ENCODE results near the gene MID1.
"Not testable (repeated sequence)": the region's sequence is repeated elsewhere in the genome, so short reads cannot be mapped to it uniquely, and the experiment has no call there.

The MID1 gene

DNA sequence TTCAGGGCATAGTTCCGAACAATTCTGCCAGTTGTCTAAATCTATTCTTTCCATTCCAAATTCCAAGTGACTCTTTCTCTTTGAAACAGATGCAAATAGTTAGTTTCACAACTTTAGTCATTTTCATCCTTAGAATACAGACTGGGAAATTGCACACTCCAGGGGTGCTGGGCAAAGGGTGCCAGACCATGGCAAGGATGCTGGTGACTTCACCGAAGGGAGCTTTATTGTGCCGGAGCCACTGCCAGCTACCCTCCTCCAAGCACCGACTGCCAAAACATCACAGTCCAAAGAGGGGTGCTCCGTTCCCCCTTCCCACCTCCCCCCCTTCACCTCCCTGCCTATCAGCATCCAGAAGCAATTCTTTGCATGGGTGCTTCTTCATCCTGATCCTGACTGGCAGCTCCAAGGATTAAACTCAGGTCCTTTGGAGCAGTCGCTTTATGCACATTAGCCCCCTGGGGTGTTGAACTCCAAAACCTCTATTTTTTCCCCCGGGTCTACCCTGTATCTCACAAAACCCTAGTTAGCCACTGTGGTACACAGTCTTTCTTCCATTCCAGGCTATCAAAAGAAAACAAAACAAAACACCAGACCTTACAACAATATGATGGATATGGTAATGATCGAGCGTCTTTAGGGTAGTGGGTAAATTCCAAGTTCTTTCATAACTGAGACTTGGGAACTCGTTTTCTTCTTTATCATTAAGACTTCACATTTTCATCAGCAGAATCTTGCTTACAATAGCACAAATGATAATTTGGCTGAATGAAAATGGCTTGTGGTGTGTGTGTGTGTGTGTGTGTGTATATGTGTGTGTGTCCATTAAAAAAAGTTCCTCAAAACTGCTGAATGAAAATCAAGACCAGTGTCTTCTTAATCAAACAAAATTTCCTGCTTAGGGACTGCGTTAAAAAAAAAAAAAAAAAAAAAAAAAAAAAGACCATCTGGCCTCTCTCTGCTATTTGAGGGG is 28.7 kb downstream of the MID1 start:
- Histone ChIP-seq H3K27me3 (peaks cover 56 to 97% (median 89%) of the 10 kb centered on the region in 11 experiments), H3K4me2 (no peak overlapping the region), H3K4me1 (no peaks in the 10 kb centered on the region), H3K36me3 (no peaks in the 10 kb centered on the region), H3K27ac (no peak overlapping the region), H4K20me1 (no peaks in the 10 kb centered on the region), H3K4me3 (no peak overlapping the region), H3K9me3 (replicated peaks in 1 of 11) (peaks cover 0 to 16% (median 8%) of the 10 kb centered on the region in 11 experiments; a peak in 8 of 22 replicates), H3K9ac (no peak overlapping the region)
- no peak for TF ChIP-seq Cebpa-rat (IDR thresholded peaks at IDR 0.05)

DNA sequence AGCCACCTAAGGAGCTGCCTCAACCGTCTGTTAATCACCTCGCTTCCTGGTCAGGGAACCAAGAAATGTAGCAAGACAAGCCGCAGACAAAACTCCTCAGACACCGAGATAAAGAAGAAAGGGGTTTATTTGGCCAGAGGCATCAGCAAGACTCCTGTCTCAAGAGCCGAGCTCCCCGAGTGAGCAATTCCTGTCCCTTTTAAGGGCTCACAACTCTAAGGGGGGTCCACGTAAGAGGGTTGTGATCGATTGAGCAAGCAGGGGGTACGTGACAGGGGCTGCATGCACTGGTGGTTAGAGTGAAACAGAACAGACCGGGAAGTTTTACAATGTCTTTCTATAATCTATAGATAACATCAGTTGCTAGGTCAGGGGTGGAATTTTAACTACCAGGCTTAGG is 30.6 kb downstream of the MID1 start:
- not testable (repeated sequence) for H3K36me3 ChIP-seq, H3K4me3 ChIP-seq, H3K4me1 ChIP-seq, H3K4me2 ChIP-seq, H3K27ac ChIP-seq, H4K20me1 ChIP-seq, H3K9ac ChIP-seq
- H3K9me3 ChIP-seq (replicated peaks in 1 of 11), result peaks cover 16 to 35% (median 26%) of the 10 kb centered on the region in 11 experiments
- H3K27me3 ChIP-seq, result peaks cover 44 to 97% (median 83%) of the 10 kb centered on the region in 11 experiments

DNA sequence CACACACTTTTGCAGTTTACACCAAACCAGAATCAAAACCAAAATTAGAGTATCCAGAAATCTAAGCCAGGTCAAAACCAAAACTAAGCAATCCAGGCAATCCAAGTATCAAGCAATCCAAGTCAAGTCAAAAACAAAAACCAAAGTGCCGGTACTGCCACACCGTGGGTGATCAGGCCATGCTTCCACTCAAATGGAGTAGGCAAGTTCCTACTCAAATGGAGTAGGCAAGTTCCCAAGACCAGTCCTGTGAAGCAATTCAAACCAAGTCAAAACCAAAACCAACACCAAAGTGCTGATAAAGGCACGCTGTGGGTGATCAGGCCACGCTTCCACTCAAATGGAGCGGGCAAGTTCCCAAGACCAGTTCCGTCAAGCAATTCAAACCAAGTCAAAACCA is 31.3 kb downstream of the MID1 start:
- Histone ChIP-seq H4K20me1 (no peaks in the 10 kb centered on the region), H3K27ac (no peak overlapping the region), H3K4me2 (no peak overlapping the region), H3K4me3 (no peak overlapping the region), H3K9me3 (replicated peaks in 1 of 11) (peaks cover 23 to 41% (median 32%) of the 10 kb centered on the region in 11 experiments), H3K9ac (no peak overlapping the region), H3K27me3 (peaks cover 42 to 96% (median 83%) of the 10 kb centered on the region in 11 experiments), H3K4me1 (no peaks in the 10 kb centered on the region), H3K36me3 (no peaks in the 10 kb centered on the region)
- TF ChIP-seq Cebpa-rat (IDR thresholded peaks at IDR 0.05), result no peak

DNA sequence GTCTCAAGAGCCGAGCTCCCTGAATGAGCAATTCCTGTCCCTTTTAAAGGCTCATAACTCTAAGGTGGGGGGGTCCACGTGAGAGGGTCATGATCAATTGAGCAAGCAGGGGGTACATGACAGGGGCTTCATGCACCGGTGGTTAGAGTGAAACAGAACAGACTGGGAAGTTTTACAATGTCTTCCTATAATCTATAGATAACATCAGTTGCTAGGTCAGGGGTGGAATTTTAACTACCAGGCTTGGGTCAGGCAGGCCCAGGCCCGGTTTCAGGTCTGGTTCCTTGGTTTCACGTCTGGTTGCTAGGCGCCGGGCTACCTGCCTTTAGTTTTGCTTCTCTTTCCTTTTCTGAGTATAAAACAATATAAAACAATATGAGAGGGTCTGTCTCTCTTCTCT is 35.5 kb downstream of the MID1 start:
- H3K4me3 ChIP-seq, H3K4me2 ChIP-seq, H4K20me1 ChIP-seq, H3K36me3 ChIP-seq, H3K9ac ChIP-seq, H3K4me1 ChIP-seq, H3K27ac ChIP-seq: not testable (repeated sequence)
- peaks cover 34 to 52% (median 42%) of the 10 kb centered on the region in 11 experiments for H3K9me3 ChIP-seq (replicated peaks in 1 of 11)
- peaks cover 56 to 96% (median 84%) of the 10 kb centered on the region in 11 experiments for H3K27me3 ChIP-seq

DNA sequence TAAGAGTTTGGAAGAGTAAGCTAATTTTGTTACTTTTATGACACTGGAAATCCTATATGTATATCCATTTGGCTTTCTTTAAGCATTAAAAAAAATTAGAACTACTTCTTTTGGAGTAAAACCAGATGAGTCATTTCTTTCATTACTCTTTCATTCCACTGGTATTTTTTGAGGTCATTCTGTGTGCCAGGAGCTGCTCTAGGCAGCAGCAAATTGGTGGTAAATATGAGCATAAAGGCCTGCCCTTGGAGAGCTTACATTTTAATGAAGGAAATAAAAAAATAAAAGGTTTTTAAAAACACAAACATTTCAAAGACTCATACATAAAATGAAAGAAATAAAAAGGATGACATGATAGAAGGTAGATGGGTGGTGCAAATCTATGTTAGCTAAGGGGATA is 37.4 kb downstream of the MID1 start:
- TF ChIP-seq Cebpa-rat (IDR thresholded peaks at IDR 0.05), result no peak
- Histone ChIP-seq H4K20me1 (no peaks in the 10 kb centered on the region; a peak in 1 of 22 replicates), H3K9me3 (replicated peaks in 1 of 11) (peaks cover 34 to 47% (median 39%) of the 10 kb centered on the region in 11 experiments), H3K27me3 (peaks cover 58 to 96% (median 84%) of the 10 kb centered on the region in 11 experiments), H3K9ac (no peak overlapping the region), H3K4me1 (peaks cover 0 to 5% (median 0%) of the 10 kb centered on the region in 10 experiments; a peak in 2 of 20 replicates), H3K27ac (no peak overlapping the region), H3K4me2 (no peak overlapping the region), H3K36me3 (no peaks in the 10 kb centered on the region), H3K4me3 (no peak overlapping the region)

DNA sequence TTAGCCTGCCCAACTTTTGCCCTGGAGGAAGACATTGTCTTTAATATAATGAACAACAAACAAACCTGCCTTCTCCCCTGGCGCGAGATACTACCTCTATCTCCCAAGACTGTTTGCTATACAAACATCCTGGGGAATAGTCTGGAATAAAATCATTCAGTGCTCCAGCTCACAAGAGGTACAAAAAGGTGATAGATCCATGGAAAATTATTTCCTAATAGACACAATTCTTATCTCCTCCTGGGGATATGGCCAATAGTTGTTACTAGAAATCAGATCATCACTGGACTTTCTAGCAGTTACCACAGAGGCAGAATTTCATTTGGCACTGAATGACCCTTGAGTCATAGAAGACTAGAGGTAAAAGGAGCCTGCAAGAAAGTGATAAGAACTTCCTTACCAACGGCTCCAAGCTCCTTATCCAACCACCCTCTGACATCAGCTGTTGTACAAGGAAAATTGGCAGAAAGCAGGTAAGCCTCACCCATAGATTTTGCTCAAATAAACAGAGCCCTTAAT is 38.1 kb downstream of the MID1 start:
- Histone ChIP-seq H3K4me1 (peaks cover 0 to 8% (median 0%) of the 10 kb centered on the region in 10 experiments; a peak in 2 of 20 replicates), H3K4me2 (no peak overlapping the region), H4K20me1 (no peaks in the 10 kb centered on the region; a peak in 1 of 22 replicates), H3K9ac (no peak overlapping the region), H3K27ac (no peak overlapping the region), H3K9me3 (replicated peaks in 1 of 11) (peaks cover 34 to 45% (median 38%) of the 10 kb centered on the region in 11 experiments), H3K36me3 (no peaks in the 10 kb centered on the region), H3K27me3 (peaks cover 60 to 98% (median 88%) of the 10 kb centered on the region in 11 experiments), H3K4me3 (no peak overlapping the region)
- no peak for TF ChIP-seq Cebpa-rat (IDR thresholded peaks at IDR 0.05)

DNA sequence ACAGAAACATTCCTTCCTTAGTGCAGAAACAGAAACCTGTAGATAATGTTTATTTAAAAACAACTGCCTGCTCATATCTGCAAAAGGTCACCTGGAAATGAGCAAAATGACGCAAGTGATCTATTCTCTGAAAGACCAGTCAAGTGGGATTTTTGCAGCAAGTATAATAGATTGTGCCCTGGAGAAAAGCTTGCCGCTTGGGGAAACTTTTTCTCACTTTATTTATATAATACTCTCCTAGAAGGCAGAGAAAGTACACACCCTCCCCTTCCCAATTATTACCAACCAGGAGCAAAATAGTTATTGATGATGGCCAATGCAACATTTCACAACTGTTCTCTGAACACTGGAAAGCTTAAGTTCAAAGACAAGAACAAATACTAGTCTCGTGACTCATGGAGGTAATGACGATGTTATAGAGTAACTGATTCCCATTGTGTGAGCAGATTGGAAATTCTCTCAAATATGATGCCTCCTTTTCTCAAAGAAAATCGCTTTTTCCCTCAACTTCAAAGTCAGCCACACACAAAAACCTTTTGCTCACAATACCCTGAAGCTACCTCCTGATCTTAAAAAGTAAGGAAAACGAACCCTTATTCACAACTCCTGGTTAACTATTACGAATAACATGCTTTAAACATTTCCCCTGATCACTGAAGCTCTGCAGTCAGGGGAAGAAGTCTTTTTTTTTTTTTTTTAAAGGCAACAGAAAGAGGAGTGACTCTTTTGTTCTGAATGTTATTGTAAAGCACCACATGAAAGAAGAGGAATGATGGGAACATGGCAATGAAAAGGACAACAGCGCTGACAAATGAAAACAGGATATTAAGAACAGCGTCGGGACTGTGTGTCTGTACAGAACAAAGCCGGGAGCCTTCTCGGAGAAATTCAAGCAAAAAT is 41.0 kb downstream of the MID1 start:
- no peak overlapping the region for H3K9ac ChIP-seq
- no peak for TF ChIP-seq Cebpa-rat (IDR thresholded peaks at IDR 0.05)
- H3K4me3 ChIP-seq, result no peak overlapping the region

DNA sequence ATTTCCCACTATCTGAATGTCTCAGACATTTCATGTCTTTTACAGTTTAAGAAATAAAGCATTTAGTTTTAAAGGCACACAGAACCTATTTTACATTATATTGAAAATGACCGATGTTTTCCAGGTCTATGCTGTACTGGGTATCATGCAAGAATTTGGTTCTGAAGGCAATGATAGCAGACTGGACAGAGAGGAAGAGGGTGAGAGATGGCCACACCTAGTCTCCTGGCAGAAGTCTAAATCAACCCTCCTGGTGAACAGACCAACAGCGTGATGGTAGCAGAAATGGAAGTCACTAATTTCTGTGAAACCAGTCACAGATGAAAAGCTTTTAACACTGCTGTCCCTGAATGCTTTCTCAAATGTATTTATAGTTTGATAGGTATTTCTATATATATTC is 41.9 kb downstream of the MID1 start:
- peaks cover 0 to 12% (median 0%) of the 10 kb centered on the region in 10 experiments; a peak in 3 of 20 replicates for H3K4me1 ChIP-seq

More for the DNA sequence above, 41.0 kb downstream of the MID1 start:
- Histone ChIP-seq H3K27me3 (peaks cover 83 to 99% (median 94%) of the 10 kb centered on the region in 11 experiments), H3K27ac (no peak overlapping the region), H3K36me3 (no peaks in the 10 kb centered on the region), H3K4me2 (peak overlapping the region in 2 of 11 experiments; percentile 9 to 27; a peak in 1 of 22 replicates), H3K9me3 (replicated peaks in 1 of 11) (peaks cover 10 to 18% (median 15%) of the 10 kb centered on the region in 11 experiments), H4K20me1 (no peaks in the 10 kb centered on the region; a peak in 1 of 22 replicates), H3K4me1 (peaks cover 0 to 12% (median 0%) of the 10 kb centered on the region in 10 experiments; a peak in 3 of 20 replicates)

More for the DNA sequence above, 41.9 kb downstream of the MID1 start:
- Histone ChIP-seq H4K20me1 (no peaks in the 10 kb centered on the region; a peak in 1 of 22 replicates), H3K27me3 (peaks cover 83 to 99% (median 95%) of the 10 kb centered on the region in 11 experiments), H3K4me3 (no peak overlapping the region), H3K36me3 (no peaks in the 10 kb centered on the region), H3K27ac (no peak overlapping the region), H3K9ac (no peak overlapping the region), H3K9me3 (replicated peaks in 1 of 11) (peaks cover 6 to 18% (median 14%) of the 10 kb centered on the region in 11 experiments; a peak in 21 of 22 replicates), H3K4me2 (no peak overlapping the region)
- no peak for TF ChIP-seq Cebpa-rat (IDR thresholded peaks at IDR 0.05)
